Testis (tissue), 2 donors: ENCODE results near the gene TNFSF4.

ENCODE experiments used
- CTCF ChIP-seq, 3 experiments: fragments of 450-650 bp in 2 of 3; fragments of 200-600 bp in 1 of 3; sonication (generic) in 1 of 3; IDR thresholded peaks; one replicate each; pipeline ENCODE4 v1.5.1; 2016 to 2019; ENCODE audit warnings: antibody characterized with exemption in 3 of 3, mild to moderate bottlenecking in 2 of 3, moderate library complexity in 1 of 3
- POLR2A ChIP-seq: fragments of 450-650 bp; IDR thresholded peaks from one replicate; pipeline ENCODE4 v1.6.1; 2017; ENCODE audit warnings: antibody characterized with exemption, mild to moderate bottlenecking, moderate library complexity

- no peak for TF ChIP-seq CTCF (IDR thresholded peaks at IDR 0.05)
- TF ChIP-seq POLR2A = no peak
Observed at GRCh38 chr1:173208146-173208545, 1.0 kb upstream of the TNFSF4 start.
